NCI-H2029 treated with DMSO at 0.1 percent for 48 hours (cell line): Measurements from ENCODE around the gene SH2D4B.

Experiments used
- DNase-seq: peaks from one replicate; lab custom pipeline; 2025; lab: John Stamatoyannopoulos, UW

The SH2D4B gene

GRCh38 chr10:80590585-80591125 is 53.0 kb downstream of the SH2D4B start:
- DNase-seq, result no peak

DNA sequence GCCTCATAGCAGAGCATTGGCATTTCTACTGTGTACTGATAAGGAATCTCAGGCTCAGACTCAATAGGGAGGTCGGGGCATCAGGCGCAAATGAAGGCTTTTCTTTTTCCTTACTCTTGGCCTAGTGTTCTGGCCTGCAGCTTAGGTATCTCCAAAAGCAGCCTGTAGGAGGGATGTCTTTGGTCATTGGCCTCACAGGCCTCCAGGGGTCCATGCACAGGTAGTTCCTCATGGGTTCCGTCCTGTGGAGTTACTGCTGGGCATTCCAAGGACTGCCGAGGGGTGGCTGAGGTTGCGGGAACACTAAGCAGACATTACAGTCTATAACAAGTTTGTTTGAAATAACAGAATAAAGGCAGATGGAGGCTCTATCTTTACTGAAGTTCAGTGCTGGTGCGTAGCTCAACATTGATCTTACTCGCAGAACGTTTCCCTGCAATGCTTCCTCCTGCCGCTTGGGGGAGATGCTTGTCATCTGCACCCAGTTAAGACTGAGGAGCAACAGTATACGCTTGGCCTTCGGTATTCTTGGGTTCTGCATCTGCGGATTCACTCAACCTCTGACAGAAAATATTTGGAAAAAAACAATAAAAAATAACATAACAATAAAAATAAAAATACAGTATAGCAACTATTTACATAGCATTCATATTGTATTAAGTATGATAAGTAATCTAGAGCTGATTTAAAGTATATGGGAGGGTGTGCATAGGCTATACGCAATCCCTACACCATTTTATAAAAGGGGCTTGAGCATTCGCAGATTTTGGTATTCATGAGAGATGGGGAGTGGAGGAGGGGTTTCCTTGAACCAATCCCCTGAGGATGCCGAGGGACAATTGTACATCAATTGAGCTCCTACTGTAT is 58.9 kb downstream of the SH2D4B start:
- DNase-seq, result no peak

- no peak for DNase-seq
Observed at GRCh38 chr10:80598084-80598798, 60.5 kb downstream of the SH2D4B start.

- DNase-seq, result no peak
Observed at GRCh38 chr10:80598951-80599350, 61.2 kb downstream of the SH2D4B start.

GRCh38 chr10:80599424-80599847 is 61.7 kb downstream of the SH2D4B start:
- no peak for DNase-seq

GRCh38 chr10:80600256-80600655 is 62.6 kb downstream of the SH2D4B start:
- DNase-seq, result no peak

- no peak for DNase-seq
Observed at GRCh38 chr10:80602881-80603280, 65.2 kb downstream of the SH2D4B start.

GRCh38 chr10:80603516-80603915 is 65.8 kb downstream of the SH2D4B start:
- no peak for DNase-seq

GRCh38 chr10:80608706-80609105 is 71.0 kb downstream of the SH2D4B start:
- DNase-seq, result no peak

DNA sequence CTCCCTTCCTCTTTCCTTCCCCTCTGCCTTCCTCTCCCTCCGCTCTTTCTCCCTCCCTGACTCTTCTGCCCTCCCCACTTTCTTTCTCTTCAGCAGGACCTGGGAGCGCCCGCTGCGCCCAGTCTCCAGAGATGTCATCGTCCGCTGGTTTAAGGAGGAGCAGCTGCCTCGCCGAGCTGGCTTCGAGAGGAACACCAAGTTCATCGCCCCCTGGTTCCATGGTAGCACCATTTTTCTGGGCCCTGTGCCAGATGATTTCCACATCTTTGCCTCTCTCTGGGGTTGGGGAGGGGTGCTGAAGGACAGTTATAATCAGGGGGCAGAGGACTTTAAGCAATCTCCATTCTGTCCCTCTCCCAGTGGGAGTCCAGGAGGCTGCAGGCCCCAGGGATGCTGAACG is 71.6 kb downstream of the SH2D4B start:
- DNase-seq, result no peak

DNA sequence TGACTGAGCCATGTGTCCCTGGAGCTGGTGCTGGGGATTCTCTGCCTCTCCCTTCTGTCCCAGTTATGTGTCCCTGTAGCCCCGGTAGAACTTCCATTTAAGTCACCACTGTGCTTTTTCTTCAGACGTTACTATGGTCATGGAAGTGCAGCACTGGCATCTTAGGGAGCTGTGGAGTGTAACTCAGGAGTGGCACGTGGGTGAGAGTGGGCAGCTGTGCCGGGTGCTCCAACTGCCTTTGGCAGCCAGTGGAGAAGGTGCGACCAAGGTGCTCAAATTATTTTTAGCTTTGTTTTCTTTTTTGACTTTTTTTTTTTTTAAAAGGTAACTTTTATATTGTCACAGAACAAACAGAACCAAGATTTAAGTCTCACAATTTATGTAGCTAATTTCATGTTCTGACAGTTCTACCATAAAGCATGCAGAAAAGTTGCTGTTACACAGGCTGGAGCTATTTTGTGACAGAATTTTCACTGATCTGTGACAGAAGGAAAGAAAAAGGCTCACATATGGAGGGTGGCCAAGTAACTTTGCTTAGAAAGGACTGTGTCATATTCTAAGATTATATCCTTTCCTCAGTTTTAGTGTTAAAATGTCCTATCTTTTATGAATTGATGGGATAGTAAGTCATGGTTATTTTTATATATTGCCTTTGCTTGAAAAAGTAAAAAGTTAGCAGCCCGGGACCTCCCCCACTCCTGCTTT is 73.9 kb downstream of the SH2D4B start:
- no peak for DNase-seq

- no peak for DNase-seq
Observed at GRCh38 chr10:80612261-80612660, 74.6 kb downstream of the SH2D4B start.

DNA sequence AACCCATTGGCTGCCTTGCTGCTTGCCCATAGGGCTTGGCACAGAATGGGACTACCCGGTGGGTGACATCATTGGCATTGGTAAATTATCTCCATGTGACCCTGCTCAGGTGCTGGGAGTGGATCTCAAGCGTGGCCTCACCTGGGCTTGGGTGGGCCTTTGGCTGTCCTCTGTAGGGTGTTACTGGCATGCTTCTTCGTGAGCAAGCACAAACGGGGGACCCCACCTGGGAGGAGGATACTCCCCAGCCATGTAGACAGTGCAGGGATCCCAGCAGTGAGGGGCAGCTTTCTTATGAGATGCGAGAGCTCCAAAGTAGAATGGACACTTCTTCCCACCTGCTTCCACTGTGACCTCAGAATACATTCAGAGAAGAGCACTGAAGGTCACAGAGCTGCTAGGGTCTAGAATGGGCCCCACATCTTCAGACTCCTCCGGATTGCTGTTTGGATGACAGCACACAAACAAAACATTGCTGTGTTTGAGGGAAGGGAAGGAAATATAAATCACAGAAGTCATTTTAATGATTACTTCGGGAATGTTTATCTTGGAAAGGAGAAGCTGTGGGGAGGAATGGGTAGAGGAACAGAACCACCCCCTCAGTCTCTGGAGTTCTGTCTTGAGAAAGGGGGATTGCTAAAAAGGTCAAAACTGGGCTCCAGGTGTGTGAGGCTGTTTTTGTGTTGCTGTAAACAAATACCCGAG is 75.9 kb downstream of the SH2D4B start:
- no peak for DNase-seq

- DNase-seq, result no peak
Observed at GRCh38 chr10:80614576-80615416, 77.1 kb downstream of the SH2D4B start.

DNA sequence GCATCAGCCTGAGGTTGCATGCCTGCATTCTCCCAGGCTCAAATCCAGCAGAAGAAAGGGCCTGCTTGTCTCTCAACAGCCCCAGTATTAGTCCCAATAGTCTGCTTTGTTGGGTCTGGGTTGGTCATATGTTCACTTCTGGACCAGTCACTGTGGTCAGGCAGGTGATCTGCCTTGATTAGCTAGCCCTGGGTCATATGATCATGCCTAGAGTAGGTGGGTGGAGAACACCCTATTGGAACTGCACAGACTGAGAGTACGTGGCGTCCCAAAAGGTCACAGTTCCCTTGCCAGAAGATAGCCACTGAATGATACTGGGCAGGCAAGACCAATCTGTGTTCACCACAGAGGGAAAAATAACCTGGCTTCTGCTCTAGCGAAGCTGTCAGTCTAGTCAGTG is 80.1 kb downstream of the SH2D4B start:
- no peak for DNase-seq

DNA sequence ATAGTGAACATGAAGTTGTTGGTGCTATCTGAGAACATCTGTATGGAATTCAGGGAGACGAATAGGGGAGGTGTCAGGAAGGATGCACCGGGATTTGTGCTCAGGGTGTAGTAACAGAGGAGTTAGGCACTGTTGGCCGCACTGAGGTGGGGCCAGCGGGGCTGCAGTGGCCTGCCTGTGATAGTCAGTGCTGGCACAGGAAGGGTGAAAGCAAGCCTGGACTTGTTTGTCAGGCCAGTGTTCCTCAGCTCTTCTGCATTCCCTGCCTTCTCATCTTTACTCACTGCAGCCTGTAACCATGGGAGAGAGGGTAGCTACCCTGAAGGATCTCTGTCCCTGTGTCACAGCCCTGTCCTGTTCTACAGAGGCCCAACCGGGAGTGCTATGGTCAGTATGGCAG is 81.3 kb downstream of the SH2D4B start:
- no peak for DNase-seq

DNA sequence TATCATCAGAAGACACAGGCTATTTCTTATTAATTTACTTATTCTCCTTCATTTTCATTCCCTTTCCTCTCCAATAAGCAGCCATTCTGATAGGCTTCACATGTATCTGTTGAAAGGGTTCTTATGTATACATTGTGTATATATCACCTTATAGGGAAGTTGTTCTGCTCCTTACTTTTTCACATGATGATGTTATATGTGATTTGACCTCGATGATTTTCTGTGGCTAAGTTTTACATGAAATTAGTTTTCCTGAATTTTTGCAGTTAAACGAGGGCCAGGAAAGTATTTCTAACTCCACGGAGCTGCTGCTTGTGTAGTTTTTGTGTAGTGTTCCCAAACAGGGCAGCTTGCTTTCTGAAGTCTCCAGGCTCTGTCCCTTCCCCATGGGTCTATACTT is 84.5 kb downstream of the SH2D4B start:
- no peak for DNase-seq

DNA sequence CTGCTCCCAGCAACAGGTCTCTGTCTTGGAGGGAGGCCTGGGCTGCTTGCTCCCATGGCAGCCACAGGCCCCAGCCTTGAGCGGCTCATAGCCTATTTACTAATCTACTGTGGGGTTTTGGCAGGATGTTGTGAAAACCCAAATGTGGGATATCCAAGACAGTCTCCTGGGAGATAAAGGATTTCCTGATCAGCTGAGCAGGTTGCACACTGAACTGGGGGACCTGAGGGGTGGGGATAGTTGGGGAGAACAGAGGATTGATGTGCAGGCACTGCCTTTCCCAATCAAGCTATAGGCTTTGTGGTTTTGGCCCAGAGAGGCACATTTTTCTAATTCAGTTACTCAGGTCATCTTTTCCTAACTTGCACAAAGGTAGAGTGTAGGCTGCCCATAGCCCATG is 92.6 kb downstream of the SH2D4B start:
- DNase-seq, result no peak

DNA sequence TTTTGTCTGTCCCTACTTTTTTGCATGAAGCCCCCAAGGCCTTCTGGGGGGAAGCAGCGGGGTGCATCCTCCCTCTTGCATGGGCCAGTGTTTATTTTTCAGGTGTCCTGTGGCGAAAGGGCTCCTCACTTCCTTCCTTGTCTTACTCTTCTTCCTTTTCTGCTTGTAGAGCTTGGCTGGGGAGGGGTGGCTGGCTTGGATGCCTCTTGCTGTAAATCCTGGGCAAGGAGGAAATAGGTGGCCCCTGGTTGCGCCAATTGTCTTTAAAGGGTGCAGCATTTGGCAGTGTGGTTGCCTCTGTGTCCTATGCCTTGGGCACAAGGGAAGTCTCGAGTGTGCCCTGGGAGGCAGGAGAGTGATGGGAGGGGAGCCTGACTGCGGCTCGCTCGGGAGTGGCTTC is 95.0 kb downstream of the SH2D4B start:
- no peak for DNase-seq

DNA sequence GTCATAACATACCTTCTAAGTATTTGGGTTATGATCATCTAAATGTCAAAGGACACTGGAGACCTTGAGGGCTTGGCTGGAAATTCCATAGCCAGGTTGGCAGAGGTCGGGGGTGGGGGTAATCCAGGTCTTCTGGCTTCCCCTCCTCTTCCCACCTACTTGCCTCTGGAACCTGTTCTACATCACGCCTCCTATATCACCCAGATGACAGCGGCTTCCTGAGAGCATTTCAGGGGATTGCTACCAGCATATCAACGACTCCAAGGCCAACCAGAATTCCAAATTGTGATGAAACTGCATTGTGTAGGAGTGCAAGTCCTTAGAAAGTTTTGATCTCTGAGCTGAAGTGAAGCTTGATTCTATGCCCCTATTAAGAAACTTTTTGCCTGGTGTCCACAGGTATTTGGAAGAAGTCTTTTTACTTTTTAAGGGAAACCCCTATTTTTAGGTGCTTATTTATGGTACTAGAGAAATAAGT is 95.7 kb downstream of the SH2D4B start:
- DNase-seq, result no peak

GRCh38 chr10:80633910-80634309 is 96.2 kb downstream of the SH2D4B start:
- no peak for DNase-seq
